Hepatocyte (in vitro differentiated cells): ENCODE data around the gene NOP53. TPM values are rescaled to one million over a fixed set of nuclear protein-coding genes. Genes with fewer than 3 reads are reported as not detected.

Experiments
- DNase-seq: peaks from one replicate; pipeline ENCODE4 v3.0.0-alpha.2; 2016; ENCODE audit warnings: low spot score
- H2AFZ ChIP-seq: fragments of 200-600 bp; sonication (generic); 2 replicates; pipeline ENCODE4 v1.6.0; 2016; ENCODE audit warnings: antibody characterized with exemption, mild to moderate bottlenecking
- H3K27ac ChIP-seq: fragments of 200-600 bp; sonication (generic); 2 replicates; pipeline ENCODE4 v1.5.1; 2016; ENCODE audit warnings: mild to moderate bottlenecking
- H3K27me3 ChIP-seq: fragments of 200-600 bp; sonication (generic); 2 replicates; pipeline ENCODE4 v1.6.1; 2016
- H3K36me3 ChIP-seq: fragments of 200-600 bp; sonication (generic); replicated peaks from 2 replicates; pipeline ENCODE4 v1.5.1; 2016; ENCODE audit warnings: low read depth; ENCODE audit not compliant: insufficient read depth
- H3K4me1 ChIP-seq: fragments of 200-600 bp; sonication (generic); 2 replicates; pipeline ENCODE4 v1.5.1; 2016; ENCODE audit warnings: mild to moderate bottlenecking, moderate library complexity; ENCODE audit not compliant: insufficient read depth
- H3K4me2 ChIP-seq: fragments of 200-600 bp; sonication (generic); 2 replicates; pipeline ENCODE4 v1.6.0; 2016
- H3K4me3 ChIP-seq: fragments of 200-600 bp; sonication (generic); 2 replicates; pipeline ENCODE4 v1.5.1; 2016; ENCODE audit warnings: mild to moderate bottlenecking
- H3K79me2 ChIP-seq: fragments of 200-600 bp; sonication (generic); 2 replicates; pipeline ENCODE4 v1.6.0; 2017; ENCODE audit warnings: mild to moderate bottlenecking
- H3K9me2 ChIP-seq: fragments of 200-600 bp; sonication (generic); replicated peaks from 2 replicates; pipeline ENCODE4 v1.6.0; 2017; ENCODE audit warnings: mild to moderate bottlenecking; ENCODE audit not compliant: insufficient read depth
- H3K9me3 ChIP-seq: fragments of 200-600 bp; sonication (generic); 2 replicates; pipeline ENCODE4 v1.5.1; 2016; ENCODE audit warnings: low read depth, mild to moderate bottlenecking
- H4K20me1 ChIP-seq: fragments of 200-600 bp; sonication (generic); 2 replicates; pipeline ENCODE4 v1.6.0; 2016; ENCODE audit warnings: mild to moderate bottlenecking; ENCODE audit not compliant: insufficient read depth, poor library complexity, severe bottlenecking
- EZH2 ChIP-seq: fragments of 200-600 bp; sonication (generic); IDR thresholded peaks from 2 replicates; pipeline ENCODE4 v1.6.1; 2016; ENCODE audit warnings: antibody characterized with exemption, mild to moderate bottlenecking, borderline replicate concordance
- EZH2phosphoT487 ChIP-seq: fragments of 200-600 bp; sonication (generic); IDR thresholded peaks from one replicate; pipeline ENCODE4 v1.6.1; 2018; ENCODE audit warnings: antibody characterized with exemption, mild to moderate bottlenecking, low read depth, moderate library complexity; ENCODE audit not compliant: unreplicated experiment, severe bottlenecking
- WGBS: methylation state at CpG from one replicate; pipeline ENCODE4 v1.1.6; 2016; ENCODE audit warnings: low lambda C conversion rate; ENCODE audit errors: missing lambda C conversion rate; 5-methylcytosine and 5-hydroxymethylcytosine counted together
- polyA plus RNA-seq: library from polyadenylated mRNA; unstranded; fragments of >200 nt; fragmentation: Nextera tagmentation; extraction: Ambion mirVana; gene quantifications from 2 replicates; pipeline ENCODE4 v1.2.1, GENCODE V29; 2016
- total RNA-seq: library from RNA; depleted of rRNA; stranded (reverse); fragments of >200 nt; gene quantifications from 2 replicates; pipeline ENCODE4 v1.2.3, GENCODE V29; 2014
- TF ChIP-seq, protein P1 (sequence below): fragments of 200-600 bp; sonication (generic); IDR thresholded peaks from 2 replicates; pipeline ENCODE4 v1.5.1; 2016; ENCODE audit warnings: antibody characterized with exemption, mild to moderate bottlenecking; ENCODE audit not compliant: poor library complexity

NOP53 gene
- total and polyA plus RNA-seq, 2 experiments from 2014 or later = 93.3 to 96.7 TPM

DNA sequence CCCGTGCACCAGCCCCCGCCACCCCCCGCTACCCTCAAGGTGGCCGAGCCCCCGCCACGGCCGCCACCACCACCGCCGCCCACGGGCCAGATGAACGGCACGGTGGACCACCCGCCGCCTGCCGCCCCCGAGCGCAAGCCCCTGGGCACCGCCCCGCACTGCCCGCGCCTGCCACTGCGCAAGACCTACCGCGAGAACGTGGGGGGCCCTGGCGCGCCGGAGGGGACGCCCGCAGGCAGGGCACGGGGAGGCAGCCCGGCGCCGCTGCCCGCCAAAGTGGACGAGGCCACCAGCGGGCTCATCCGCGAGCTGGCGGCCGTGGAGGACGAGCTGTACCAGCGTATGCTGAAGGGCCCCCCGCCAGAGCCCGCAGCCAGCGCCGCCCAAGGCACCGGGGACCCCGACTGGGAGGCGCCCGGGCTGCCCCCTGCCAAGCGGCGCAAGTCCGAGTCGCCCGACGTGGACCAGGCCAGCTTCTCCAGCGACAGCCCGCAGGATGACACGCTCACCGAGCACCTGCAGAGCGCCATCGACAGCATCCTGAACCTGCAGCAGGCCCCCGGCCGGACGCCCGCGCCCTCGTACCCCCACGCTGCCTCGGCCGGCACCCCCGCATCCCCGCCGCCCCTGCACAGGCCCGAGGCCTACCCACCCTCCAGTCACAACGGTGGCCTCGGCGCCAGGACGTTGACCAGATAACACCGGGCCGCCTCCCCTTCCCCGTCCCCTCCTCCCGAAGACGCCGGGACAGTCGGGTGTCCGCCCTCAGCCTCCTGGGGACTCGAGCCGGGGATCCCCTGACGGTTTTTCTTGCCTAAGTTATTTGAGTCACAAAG is 43.4 kb upstream of the NOP53 start:
- Histone ChIP-seq H3K27me3 (no peaks in the 10 kb centered on the region), H3K9me3 (no peaks in the 10 kb centered on the region), H3K36me3 (no peaks in the 10 kb centered on the region), H3K79me2 (no peaks in the 10 kb centered on the region), H2AFZ (no peak overlapping the region), H4K20me1 (no peaks in the 10 kb centered on the region), H3K4me3 (no peak overlapping the region), H3K4me2 (no peak overlapping the region), H3K9me2 (no peaks in the 10 kb centered on the region), H3K4me1 (no peaks in the 10 kb centered on the region), H3K27ac (no peak overlapping the region)
- WGBS = 98% methylated on average over 39 of the region's 91 CpGs
- TF ChIP-seq, protein P1, sequence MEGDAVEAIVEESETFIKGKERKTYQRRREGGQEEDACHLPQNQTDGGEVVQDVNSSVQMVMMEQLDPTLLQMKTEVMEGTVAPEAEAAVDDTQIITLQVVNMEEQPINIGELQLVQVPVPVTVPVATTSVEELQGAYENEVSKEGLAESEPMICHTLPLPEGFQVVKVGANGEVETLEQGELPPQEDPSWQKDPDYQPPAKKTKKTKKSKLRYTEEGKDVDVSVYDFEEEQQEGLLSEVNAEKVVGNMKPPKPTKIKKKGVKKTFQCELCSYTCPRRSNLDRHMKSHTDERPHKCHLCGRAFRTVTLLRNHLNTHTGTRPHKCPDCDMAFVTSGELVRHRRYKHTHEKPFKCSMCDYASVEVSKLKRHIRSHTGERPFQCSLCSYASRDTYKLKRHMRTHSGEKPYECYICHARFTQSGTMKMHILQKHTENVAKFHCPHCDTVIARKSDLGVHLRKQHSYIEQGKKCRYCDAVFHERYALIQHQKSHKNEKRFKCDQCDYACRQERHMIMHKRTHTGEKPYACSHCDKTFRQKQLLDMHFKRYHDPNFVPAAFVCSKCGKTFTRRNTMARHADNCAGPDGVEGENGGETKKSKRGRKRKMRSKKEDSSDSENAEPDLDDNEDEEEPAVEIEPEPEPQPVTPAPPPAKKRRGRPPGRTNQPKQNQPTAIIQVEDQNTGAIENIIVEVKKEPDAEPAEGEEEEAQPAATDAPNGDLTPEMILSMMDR = no peak
- TF ChIP-seq EZH2phosphoT487 = no peak
- TF ChIP-seq EZH2 = no peak
- DNase-seq = no peak

DNA sequence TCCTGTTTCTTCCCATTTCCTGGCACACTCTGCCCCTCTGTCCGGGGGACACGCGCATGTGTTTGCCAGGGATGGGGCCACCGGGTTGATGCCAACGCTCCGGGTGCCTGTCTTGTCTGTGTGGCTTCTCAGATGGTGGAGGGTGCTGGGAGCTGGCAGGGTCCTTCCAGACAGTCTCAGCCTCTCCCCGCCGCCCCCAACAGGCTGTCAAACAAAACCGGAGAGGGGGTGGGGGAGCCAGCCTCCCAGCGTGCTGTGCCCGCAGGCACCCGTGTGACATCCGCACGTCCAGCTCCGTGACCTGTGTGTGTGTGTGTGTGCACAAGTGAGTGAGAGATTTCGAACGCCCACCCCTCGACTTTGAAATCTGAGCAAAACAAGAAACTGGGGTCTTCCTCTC is 42.7 kb upstream of the NOP53 start:
- Histone ChIP-seq H3K9me2 (no peaks in the 10 kb centered on the region), H3K36me3 (no peaks in the 10 kb centered on the region), H3K4me2 (no peak overlapping the region), H4K20me1 (no peaks in the 10 kb centered on the region), H3K27me3 (no peaks in the 10 kb centered on the region), H3K27ac (no peak overlapping the region), H2AFZ (no peak overlapping the region), H3K9me3 (no peaks in the 10 kb centered on the region), H3K4me3 (no peak overlapping the region), H3K4me1 (no peaks in the 10 kb centered on the region), H3K79me2 (no peaks in the 10 kb centered on the region)
- TF ChIP-seq, protein P1 = no peak
- TF ChIP-seq EZH2phosphoT487 (no peak), EZH2 (no peak)
- no peak for DNase-seq
- 93% methylated on average over 18 of the region's 18 CpGs for WGBS

DNA sequence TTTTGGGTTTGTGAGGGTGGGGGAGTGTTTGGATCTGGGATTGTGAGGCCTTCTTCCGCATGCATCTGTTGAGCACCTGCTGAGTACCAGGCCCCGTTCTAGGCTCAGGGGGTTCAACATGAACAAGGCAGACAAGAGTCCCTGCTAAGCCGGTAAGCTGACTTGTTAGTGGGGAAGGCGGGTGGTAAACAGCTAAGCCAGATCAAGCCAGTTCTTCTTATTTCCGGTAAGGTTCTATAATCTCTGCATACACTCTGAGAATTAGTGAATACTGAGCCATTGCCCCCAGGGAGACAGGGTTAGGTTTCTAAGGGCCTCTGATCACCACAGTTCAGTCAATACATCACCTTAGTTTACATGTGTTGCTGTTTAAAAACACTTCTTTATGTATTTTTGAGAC is 42.0 kb upstream of the NOP53 start:
- Histone ChIP-seq H3K36me3 (no peaks in the 10 kb centered on the region), H3K4me1 (no peaks in the 10 kb centered on the region), H4K20me1 (no peaks in the 10 kb centered on the region), H3K27me3 (no peaks in the 10 kb centered on the region), H3K4me2 (no peak overlapping the region), H2AFZ (no peak overlapping the region), H3K9me3 (no peaks in the 10 kb centered on the region), H3K27ac (no peak overlapping the region), H3K4me3 (no peak overlapping the region), H3K9me2 (no peaks in the 10 kb centered on the region), H3K79me2 (no peaks in the 10 kb centered on the region)
- no peak for DNase-seq
- no peak for TF ChIP-seq EZH2phosphoT487
- TF ChIP-seq EZH2 = no peak
- TF ChIP-seq, protein P1 = no peak
- WGBS = 90% methylated on average over 5 of the region's 5 CpGs
